ENCODE results near the gene IGFALS. TPM values are rescaled to one million over a fixed set of nuclear protein-coding genes. Genes with fewer than 3 reads are reported as not detected.
A peak's percentile ranks its signal among the peaks of the same experiment; 100 is the strongest.

IGFALS gene
- total RNA-seq, 4 donors from 2014 or later, result 0.27 to 10.8 (median 0.48) TPM; not detected in 1

DNA sequence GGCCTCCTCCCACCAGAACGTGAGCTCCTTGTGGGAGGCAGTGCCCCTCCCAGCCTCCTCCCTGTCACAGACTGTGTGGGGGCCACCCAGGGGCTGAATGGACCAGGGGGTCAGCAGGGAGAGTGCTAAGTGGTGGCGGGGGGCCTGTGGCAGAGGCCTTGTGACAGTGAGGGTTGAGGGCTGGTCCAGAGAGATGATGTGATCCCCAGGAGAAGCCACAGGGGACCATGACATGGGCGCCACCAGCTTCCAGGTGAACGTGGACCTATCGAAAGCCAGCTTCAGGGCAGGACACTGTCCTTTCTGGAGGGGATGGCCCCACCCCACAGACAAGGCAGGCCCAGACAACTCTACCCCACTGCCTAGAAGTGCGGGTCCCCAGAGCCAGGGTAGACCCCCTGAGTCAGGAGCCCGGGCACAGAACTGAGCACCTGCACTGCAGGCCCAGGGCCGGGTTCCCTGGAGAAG, 14.2 kb downstream of the IGFALS start:
- no peaks in the 10 kb centered on the region for H3K27me3 ChIP-seq
- intact Hi-C loops (cut with DNase I; ENCODE audit: low total_unique reads), result no loop called here
- no peak overlapping the region for H3K4me3 ChIP-seq
- in situ Hi-C loops (cut with MboI; ENCODE audit: low pct_ligation_motif_present in 1 of 4, low pct_unique_long_range_greater_than_20kb in 1 of 4, low sequenced_read_pairs in 3 of 4), result no loop called here
- peaks cover 13 to 31% (median 26%) of the 10 kb centered on the region in 4 donors for H3K4me1 ChIP-seq
- H3K36me3 ChIP-seq, result peaks cover 0 to 10% (median 5%) of the 10 kb centered on the region in 4 donors
- DNase-seq, result no peak
- 81 to 100% methylated on average over 1 to 8 of the region's 8 CpGs for WGBS, 2 donors (ENCODE audit: low coverage in 1 of 2)
- no peaks in the 10 kb centered on the region for H3K9me3 ChIP-seq
- H3K27ac ChIP-seq, result no peak overlapping the region
- no peak for TF ChIP-seq POLR2A (IDR thresholded peaks at IDR 0.05)

DNA sequence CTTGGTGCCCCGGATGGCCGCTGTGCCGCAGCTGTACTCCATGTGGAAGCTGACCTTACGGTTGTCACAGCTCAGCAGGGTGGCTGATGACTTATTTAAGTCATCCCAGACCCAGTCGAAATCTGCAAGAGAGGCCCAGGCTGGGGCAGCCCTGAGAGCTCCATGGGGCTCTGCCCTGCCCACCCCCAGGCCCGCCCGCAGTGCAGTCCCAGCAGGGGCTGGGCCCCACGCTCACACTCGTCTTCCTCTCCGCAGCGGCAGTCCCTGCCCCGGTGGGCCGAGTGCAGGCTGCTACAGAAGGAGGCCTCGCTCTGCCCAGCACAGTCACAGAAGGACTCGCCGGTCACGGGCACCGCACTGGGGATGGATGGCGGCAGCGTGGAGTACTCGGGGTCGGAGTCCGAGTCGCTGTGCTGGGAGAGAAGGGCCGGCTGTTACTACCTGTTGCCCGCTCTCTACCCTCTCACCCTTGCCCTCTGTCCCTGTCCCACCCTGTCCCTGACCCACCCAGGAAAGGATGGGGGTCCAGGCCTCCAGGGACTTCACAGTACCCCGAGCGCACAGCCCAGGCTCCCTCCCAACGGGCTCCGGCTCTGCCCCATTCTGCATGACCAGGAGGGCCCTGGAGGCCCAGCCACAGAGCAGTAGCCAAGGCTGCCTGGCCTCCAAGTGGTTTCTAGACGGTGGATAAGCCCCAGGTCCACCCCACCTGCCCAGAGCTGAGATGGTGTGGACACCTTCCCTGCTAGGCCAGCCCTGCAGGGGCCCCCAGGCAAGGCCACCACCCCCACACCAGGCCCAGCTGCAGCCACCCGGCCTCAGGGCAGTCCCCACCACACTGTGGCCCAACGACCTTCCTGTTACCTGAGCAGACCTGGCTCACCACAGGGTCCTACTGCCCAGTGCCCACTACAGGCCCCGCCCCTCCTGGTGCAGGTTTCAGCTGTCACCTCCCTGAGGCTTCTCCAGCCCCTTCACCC, 15.0 kb downstream of the IGFALS start:
- H3K9me3 ChIP-seq, result no peaks in the 10 kb centered on the region
- no peak overlapping the region for H3K27ac ChIP-seq
- intact Hi-C loops (cut with DNase I; ENCODE audit: low total_unique reads) (no loop called here), in situ Hi-C loops (cut with MboI; ENCODE audit: low pct_ligation_motif_present in 1 of 4, low pct_unique_long_range_greater_than_20kb in 1 of 4, low sequenced_read_pairs in 3 of 4) (no loop called here)
- H3K4me1 ChIP-seq, result peaks cover 17 to 34% (median 26%) of the 10 kb centered on the region in 4 donors
- H3K4me3 ChIP-seq, result no peak overlapping the region
- DNase-seq, result peak; percentile 10
- TF ChIP-seq EP300 (IDR thresholded peaks at IDR 0.05; ENCODE audit: low read depth) (no peak), POLR2AphosphoS5 (IDR thresholded peaks at IDR 0.05) (peak in 1 of 3 donors; percentile 13)
- WGBS, 2 donors (ENCODE audit: low coverage in 1 of 2), result 85% methylated on average over 34 of the region's 34 CpGs; no CpG with 5 or more reads in 1 of the 2 donors
- H3K36me3 ChIP-seq, result peaks cover 0 to 10% (median 5%) of the 10 kb centered on the region in 4 donors
- no peaks in the 10 kb centered on the region for H3K27me3 ChIP-seq

DNA sequence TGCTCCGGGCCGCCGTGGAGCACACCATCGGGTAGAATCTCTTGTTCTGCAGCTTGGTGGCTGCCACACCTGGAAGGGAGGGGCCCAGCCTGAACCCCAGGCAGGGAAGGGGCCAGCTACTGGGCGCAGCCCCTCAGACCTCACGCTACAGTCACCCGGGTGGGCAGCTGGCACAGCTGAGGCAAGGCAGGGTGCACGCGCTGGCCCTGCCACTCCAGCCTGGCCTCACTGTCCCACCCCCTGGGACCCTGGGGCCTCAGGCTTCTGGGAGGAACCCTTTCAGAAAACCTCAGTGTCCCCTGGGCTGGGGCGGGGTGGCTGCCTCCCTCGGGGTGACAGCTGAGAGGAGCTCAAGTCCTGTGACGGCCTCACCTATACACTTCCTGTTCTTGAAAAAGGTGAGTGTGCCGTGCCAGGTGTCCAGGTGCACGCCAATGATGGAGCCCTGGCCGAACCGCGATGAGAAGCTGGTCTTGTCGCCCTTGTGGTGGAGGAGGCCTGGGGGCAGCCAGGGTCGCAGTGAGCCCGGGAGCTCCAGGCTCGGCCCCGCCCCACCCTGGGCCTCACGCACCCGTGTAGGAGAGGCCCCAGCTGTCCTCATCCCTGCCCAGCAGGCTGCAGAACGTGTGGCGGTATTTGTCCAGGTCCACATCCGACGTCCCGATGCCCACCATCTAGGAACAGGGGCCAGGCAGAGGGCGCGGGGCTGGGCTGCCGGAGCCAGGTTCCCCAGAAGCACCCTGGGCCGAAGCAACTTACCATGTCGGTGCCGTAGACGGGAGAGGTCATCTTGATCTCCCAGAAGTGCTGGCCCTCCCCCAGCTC, 15.9 kb downstream of the IGFALS start:
- Histone ChIP-seq H3K4me1 (peaks cover 17 to 36% (median 24%) of the 10 kb centered on the region in 4 donors), H3K9me3 (no peaks in the 10 kb centered on the region), H3K27me3 (no peaks in the 10 kb centered on the region), H3K27ac (no peak overlapping the region), H3K4me3 (no peak overlapping the region), H3K36me3 (peaks cover 0 to 10% (median 5%) of the 10 kb centered on the region in 4 donors)
- intact Hi-C loops (cut with DNase I; ENCODE audit: low total_unique reads) (no loop called here), in situ Hi-C loops (cut with MboI; ENCODE audit: low pct_ligation_motif_present in 1 of 4, low pct_unique_long_range_greater_than_20kb in 1 of 4, low sequenced_read_pairs in 3 of 4) (no loop called here)
- no peak for DNase-seq
- 76% methylated on average over 19 of the region's 36 CpGs; no CpG with 5 or more reads in 1 of the 2 donors for WGBS, 2 donors (ENCODE audit: low coverage in 1 of 2)
- TF ChIP-seq POLR2AphosphoS5 (IDR thresholded peaks at IDR 0.05), result peak in 1 of 3 donors; percentile 27
- TF ChIP-seq, protein P1, sequence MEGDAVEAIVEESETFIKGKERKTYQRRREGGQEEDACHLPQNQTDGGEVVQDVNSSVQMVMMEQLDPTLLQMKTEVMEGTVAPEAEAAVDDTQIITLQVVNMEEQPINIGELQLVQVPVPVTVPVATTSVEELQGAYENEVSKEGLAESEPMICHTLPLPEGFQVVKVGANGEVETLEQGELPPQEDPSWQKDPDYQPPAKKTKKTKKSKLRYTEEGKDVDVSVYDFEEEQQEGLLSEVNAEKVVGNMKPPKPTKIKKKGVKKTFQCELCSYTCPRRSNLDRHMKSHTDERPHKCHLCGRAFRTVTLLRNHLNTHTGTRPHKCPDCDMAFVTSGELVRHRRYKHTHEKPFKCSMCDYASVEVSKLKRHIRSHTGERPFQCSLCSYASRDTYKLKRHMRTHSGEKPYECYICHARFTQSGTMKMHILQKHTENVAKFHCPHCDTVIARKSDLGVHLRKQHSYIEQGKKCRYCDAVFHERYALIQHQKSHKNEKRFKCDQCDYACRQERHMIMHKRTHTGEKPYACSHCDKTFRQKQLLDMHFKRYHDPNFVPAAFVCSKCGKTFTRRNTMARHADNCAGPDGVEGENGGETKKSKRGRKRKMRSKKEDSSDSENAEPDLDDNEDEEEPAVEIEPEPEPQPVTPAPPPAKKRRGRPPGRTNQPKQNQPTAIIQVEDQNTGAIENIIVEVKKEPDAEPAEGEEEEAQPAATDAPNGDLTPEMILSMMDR (IDR thresholded peaks at IDR 0.05), result no peak
- TF ChIP-seq POLR2A (IDR thresholded peaks at IDR 0.05), result no peak
- no peak for TF ChIP-seq EP300 (IDR thresholded peaks at IDR 0.05; ENCODE audit: low read depth)

DNA sequence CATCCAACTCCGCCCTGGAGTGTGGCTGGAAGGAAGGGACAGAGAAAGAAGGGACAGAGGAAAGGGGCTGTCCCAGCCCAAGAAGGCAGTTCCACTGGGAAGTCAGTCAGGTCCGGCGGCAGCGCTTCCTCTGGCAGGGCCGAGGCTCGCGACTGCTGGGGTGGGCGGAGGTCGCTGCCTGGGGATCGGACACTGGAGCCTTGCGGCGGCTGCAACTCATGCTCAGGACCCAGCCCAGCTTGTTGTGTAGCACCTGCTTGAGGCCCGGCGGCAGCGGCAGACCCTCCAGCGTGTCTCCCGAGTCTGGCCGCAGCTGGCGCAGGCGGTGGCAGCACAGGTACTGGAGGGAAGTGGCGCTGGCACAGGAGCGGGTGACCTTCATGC, 16.5 kb downstream of the IGFALS start:
- H3K4me3 ChIP-seq, result no peak overlapping the region
- H3K36me3 ChIP-seq, result peaks cover 0 to 10% (median 5%) of the 10 kb centered on the region in 4 donors
- in situ Hi-C loops (cut with MboI; ENCODE audit: low pct_ligation_motif_present in 1 of 4, low pct_unique_long_range_greater_than_20kb in 1 of 4, low sequenced_read_pairs in 3 of 4) (no loop called here), intact Hi-C loops (cut with DNase I; ENCODE audit: low total_unique reads) (no loop called here)
- H3K9me3 ChIP-seq, result no peaks in the 10 kb centered on the region
- TF ChIP-seq POLR2AphosphoS5 (IDR thresholded peaks at IDR 0.05) (no peak), EP300 (IDR thresholded peaks at IDR 0.05; ENCODE audit: low read depth) (no peak), POLR2A (IDR thresholded peaks at IDR 0.05) (no peak)
- TF ChIP-seq, protein P1 (IDR thresholded peaks at IDR 0.05), result no peak
- peaks cover 17 to 41% (median 28%) of the 10 kb centered on the region in 4 donors for H3K4me1 ChIP-seq
- DNase-seq, result no peak
- H3K27me3 ChIP-seq, result no peaks in the 10 kb centered on the region
- H3K27ac ChIP-seq, result no peak overlapping the region
- WGBS, 2 donors (ENCODE audit: low coverage in 1 of 2), result 91% methylated on average over 19 of the region's 22 CpGs; no CpG with 5 or more reads in 1 of the 2 donors

All from transverse colon (tissue), 4 donors.